ENCODE results near the gene PLEKHG4B.

- TF ChIP-seq, protein P1, sequence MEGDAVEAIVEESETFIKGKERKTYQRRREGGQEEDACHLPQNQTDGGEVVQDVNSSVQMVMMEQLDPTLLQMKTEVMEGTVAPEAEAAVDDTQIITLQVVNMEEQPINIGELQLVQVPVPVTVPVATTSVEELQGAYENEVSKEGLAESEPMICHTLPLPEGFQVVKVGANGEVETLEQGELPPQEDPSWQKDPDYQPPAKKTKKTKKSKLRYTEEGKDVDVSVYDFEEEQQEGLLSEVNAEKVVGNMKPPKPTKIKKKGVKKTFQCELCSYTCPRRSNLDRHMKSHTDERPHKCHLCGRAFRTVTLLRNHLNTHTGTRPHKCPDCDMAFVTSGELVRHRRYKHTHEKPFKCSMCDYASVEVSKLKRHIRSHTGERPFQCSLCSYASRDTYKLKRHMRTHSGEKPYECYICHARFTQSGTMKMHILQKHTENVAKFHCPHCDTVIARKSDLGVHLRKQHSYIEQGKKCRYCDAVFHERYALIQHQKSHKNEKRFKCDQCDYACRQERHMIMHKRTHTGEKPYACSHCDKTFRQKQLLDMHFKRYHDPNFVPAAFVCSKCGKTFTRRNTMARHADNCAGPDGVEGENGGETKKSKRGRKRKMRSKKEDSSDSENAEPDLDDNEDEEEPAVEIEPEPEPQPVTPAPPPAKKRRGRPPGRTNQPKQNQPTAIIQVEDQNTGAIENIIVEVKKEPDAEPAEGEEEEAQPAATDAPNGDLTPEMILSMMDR (IDR thresholded peaks at IDR 0.05; ENCODE audit: insufficient read depth, low read length, poor library complexity, severe bottlenecking): no peak
- TF ChIP-seq EZH2phosphoT487 (conservative IDR thresholded peaks at IDR 0.05; ENCODE audit: low read length): no peak
These were observed 138.7 kb downstream of the PLEKHG4B start for GRCh38 chr5:230711-231110.
